Heart left ventricle (tissue), 16 donors: ENCODE results near the gene MTUS2. TPM values are rescaled to one million over a fixed set of nuclear protein-coding genes. Genes with fewer than 3 reads are reported as not detected.

Experiments
- ATAC-seq, 4 donors: fragments of 200-7000 bp; cut with Tn5 transposase; one replicate each; pipeline ENCODE4 v1.9.1; 2020 to 2022; ENCODE audit warnings: moderate library complexity in 4 of 4, mild to moderate bottlenecking in 3 of 4, moderate number of reproducible peaks in 1 of 4
- DNase-seq, 5 donors: peaks; one replicate each; pipeline ENCODE4 v3.0.0-alpha.2; 2020
- H3K27ac ChIP-seq, 12 donors: fragments of 200-600 bp; sonication (generic) in 4 of 12; one replicate each; pipeline versions ENCODE4 v1.5.0 to v1.8.0; 2016 to 2022; ENCODE audit warnings: mild to moderate bottlenecking in 2 of 12
- H3K27me3 ChIP-seq, 9 donors: fragments of 200-600 bp; sonication (generic) in 2 of 9; one replicate each; pipeline versions ENCODE4 v1.5.1 to v1.8.0; 2016 to 2022; ENCODE audit warnings: mild to moderate bottlenecking in 3 of 9
- H3K36me3 ChIP-seq, 9 donors: fragments of 200-600 bp; sonication (generic) in 2 of 9; one replicate each; pipeline versions ENCODE4 v1.5.0 to v1.8.0; 2018 to 2022; ENCODE audit warnings: mild to moderate bottlenecking in 2 of 9
- H3K4me1 ChIP-seq, 12 donors: fragments of 200-600 bp; sonication (generic) in 4 of 12; one replicate each; pipeline versions ENCODE4 v1.5.0 to v1.8.0; 2016 to 2022; ENCODE audit warnings: mild to moderate bottlenecking in 3 of 12
- H3K4me3 ChIP-seq, 12 donors: fragments of 200-600 bp; sonication (generic) in 4 of 12; one replicate each; pipeline versions ENCODE4 v1.5.0 to v1.8.0; 2017 to 2022; ENCODE audit warnings: mild to moderate bottlenecking in 9 of 12, moderate library complexity in 4 of 12
- H3K9me3 ChIP-seq, 12 donors: fragments of 200-600 bp; sonication (generic) in 4 of 12; one replicate each; pipeline versions ENCODE4 v1.5.0 to v1.8.0; 2016 to 2022; ENCODE audit warnings: mild to moderate bottlenecking in 1 of 12
- POLR2A ChIP-seq, 2 donors: fragments of 450-650 bp; IDR thresholded peaks; one replicate each; pipeline ENCODE4 v1.6.1; 2017; ENCODE audit warnings: antibody characterized with exemption in 2 of 2, mild to moderate bottlenecking in 2 of 2, moderate library complexity in 2 of 2
- WGBS, 4 donors: extraction: QIAGEN DNeasy Blood & Tissue Kit in 2 of 4; methylation state at CpG; one replicate each; pipeline versions ENCODE4 v1.1.5 to v1.1.7; 2013 to 2018; 5-methylcytosine and 5-hydroxymethylcytosine counted together
- intact Hi-C, 10 donors: fragments of 100-400 bp; cut with DNase I; formaldehyde crosslinking; loops; one replicate each; pipeline versions ENCODE4 v1.11.1 to v1.14.2; 2022
- polyA plus RNA-seq, 2 donors: library from polyadenylated mRNA; stranded (reverse); fragments of 200-250 nt; gene quantifications; one replicate each; pipeline ENCODE4 v1.2.3, GENCODE V29; 2013
- total RNA-seq, 9 donors: library from RNA; depleted of rRNA in 2 of 9; stranded (reverse); fragments of >200 nt in 2 of 9; fragmentation: NEBNext Ultra II Directional in 3 of 9; extraction: Animal tissue kit (Norgen Biotek cat#: 25700) in 3 of 9; gene quantifications; one replicate each; pipeline versions ENCODE4 v1.1.0 to v1.2.4, GENCODE V29; 2016 to 2023
- TF ChIP-seq, protein P1 (sequence below), 12 donors: fragments of 200-600 bp; sonication (generic) in 4 of 12; IDR thresholded peaks; one replicate each; pipeline versions ENCODE4 v1.5.0 to v1.8.0; 2018 to 2022; ENCODE audit warnings: antibody characterized with exemption in 12 of 12, mild to moderate bottlenecking in 5 of 12
- donor health status: ischemic (EF 13 %, LVEDD 7.1; RV severe dilation, severe dysfunction).
- donor health status: healthy with polysubstance abuse.
- donor health status: DM: no; HTN: yes; CAD: no.
- donor health status: DM: no; HTN: no; CAD: no.
- donor health status: ischemic (EF 25% LVEDD 6.9; RV normal size, moderate dysfunction).
- donor health status: ischemic (EF 25% LVEDD 5.7; RV mildly dilated, moderate dysfunction).
- donor health status: healthy.
- donor health status: DM: yes; HTN: yes; CAD: no.
- donor health status: ischemic (EF 35%, LVEDD 5.7; RV mildly dilated, moderate dysfunction).
- donor health status: nonischemic (EF 11% LVEDD 7.7; RV severe dilation, severe dysfunction).
- donor health status: DM: yes; HTN: yes; CAD: no.
- donor health status: PGD.
- donor health status: ischemic (EF 29% LVEDD 5.4; RV normal size, mild dysfunction).
- donor health status: nonischemic (EF 23%, LVEDD 6.1; RV moderate dilation, normal function).

MTUS2 gene
- total and polyA plus RNA-seq, 11 donors: 28.7 to 174 (median 67.9) TPM

DNA sequence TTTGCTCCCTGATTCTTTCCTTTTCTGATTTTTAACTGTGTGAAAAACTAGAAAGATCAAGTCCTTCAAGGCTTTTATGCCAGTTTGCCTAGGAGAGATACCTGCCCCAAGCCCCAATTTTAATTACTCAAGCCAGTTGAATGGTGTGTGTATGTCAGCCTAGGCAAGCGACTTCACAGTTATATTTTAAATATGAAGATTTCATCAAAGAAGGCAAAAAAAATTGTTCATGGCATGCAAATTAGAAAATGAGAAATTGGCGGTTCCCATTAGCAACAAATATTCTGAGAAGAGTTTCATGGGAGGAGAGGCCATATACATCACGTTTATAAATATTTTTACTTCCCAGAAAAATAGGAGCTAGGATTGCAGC lies 607.8 kb downstream of the MTUS2 start:
- Histone ChIP-seq H3K27me3 (peaks cover 0 to 30% (median 5%) of the 10 kb centered on the region in 9 donors), H3K36me3 (no peaks in the 10 kb centered on the region), H3K4me1 (peaks cover 0 to 20% (median 3%) of the 10 kb centered on the region in 12 donors), H3K27ac (peak overlapping the region in 10 of 12 donors; percentile 69 to 94 (median 88)), H3K9me3 (no peaks in the 10 kb centered on the region), H3K4me3 (peak overlapping the region; percentile 33 to 71 (median 55))
- DNase-seq (no peak), ATAC-seq (no peak)
- WGBS, 4 donors: 9 to 14% (median 13%) methylated on average over 3 of the region's 3 CpGs
- TF ChIP-seq, protein P1, sequence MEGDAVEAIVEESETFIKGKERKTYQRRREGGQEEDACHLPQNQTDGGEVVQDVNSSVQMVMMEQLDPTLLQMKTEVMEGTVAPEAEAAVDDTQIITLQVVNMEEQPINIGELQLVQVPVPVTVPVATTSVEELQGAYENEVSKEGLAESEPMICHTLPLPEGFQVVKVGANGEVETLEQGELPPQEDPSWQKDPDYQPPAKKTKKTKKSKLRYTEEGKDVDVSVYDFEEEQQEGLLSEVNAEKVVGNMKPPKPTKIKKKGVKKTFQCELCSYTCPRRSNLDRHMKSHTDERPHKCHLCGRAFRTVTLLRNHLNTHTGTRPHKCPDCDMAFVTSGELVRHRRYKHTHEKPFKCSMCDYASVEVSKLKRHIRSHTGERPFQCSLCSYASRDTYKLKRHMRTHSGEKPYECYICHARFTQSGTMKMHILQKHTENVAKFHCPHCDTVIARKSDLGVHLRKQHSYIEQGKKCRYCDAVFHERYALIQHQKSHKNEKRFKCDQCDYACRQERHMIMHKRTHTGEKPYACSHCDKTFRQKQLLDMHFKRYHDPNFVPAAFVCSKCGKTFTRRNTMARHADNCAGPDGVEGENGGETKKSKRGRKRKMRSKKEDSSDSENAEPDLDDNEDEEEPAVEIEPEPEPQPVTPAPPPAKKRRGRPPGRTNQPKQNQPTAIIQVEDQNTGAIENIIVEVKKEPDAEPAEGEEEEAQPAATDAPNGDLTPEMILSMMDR (IDR thresholded peaks at IDR 0.05): no peak
- no peak for TF ChIP-seq POLR2A (IDR thresholded peaks at IDR 0.05)
- intact Hi-C loops: loop anchor here in 4 of 10 donors (2.0 to 5.0 kb wide), 3 partner anchors 37 to 44 kb away; no protein-coding TSS in a partner anchor

DNA sequence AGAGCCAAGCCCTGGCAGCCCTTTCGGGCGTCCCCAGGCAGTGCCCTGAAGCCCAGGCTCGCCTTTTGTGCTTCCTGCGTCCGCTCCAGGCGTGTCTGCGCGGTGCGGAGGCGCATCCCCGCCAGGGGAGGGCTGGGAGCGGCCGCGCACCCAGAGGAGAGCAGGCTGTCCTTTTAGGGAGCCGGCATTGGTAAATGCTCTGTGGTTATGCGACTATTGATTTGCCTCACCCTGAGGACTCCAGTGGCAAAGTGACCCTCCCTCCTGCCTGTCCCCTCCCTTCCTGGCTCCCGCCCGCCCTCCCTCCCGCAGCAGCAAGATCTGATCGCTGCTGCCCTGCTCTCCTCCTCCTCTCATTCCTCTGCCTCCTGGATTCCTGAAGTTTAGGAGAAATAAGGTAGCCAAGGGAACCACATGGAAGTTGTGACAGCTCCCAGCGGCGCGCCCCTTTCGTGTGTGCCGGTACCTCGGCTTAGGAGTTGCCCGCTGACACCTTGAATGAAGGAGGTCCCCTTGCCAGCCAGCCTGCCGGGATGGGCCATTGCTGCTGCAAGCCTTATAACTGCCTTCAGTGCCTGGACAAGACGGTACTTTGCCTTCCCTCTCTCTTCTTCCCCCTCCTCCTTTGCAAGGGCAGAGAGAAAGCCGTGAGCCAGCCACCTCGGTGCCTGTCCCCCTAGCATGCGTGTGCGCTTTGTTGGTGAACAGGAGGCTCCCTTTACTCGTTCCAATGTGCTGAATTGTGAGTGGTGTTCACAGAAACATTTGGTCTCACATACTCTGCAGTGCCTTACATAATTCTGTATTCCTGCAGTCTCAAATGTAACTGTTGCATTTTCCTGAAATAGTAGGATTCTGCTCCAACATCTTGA lies 608.4 kb downstream of the MTUS2 start:
- peaks cover 0 to 25% (median 4%) of the 10 kb centered on the region in 12 donors for H3K4me1 ChIP-seq
- ATAC-seq: peak; percentile 93 to 96 (median 96)
- H3K36me3 ChIP-seq: no peaks in the 10 kb centered on the region
- H3K27ac ChIP-seq: peak overlapping the region; percentile 40 to 94 (median 88)
- no peaks in the 10 kb centered on the region for H3K9me3 ChIP-seq
- peak in 1 of 2 donors; percentile 40 for TF ChIP-seq POLR2A (IDR thresholded peaks at IDR 0.05)
- TF ChIP-seq, protein P1 (IDR thresholded peaks at IDR 0.05): peak in 6 of 12 donors; percentile 10 to 31 (median 14)
- peak; percentile 46 to 74 (median 67) for DNase-seq
- WGBS, 4 donors: 1 to 2% (median 2%) methylated on average over 27 to 34 of the region's 34 CpGs
- H3K27me3 ChIP-seq: peaks cover 0 to 30% (median 5%) of the 10 kb centered on the region in 9 donors
- intact Hi-C loops: loop anchor here in 4 of 10 donors (2.0 to 5.0 kb wide), 3 partner anchors 36 to 44 kb away; no protein-coding TSS in a partner anchor
- H3K4me3 ChIP-seq: peak overlapping the region; percentile 33 to 71 (median 55)

DNA sequence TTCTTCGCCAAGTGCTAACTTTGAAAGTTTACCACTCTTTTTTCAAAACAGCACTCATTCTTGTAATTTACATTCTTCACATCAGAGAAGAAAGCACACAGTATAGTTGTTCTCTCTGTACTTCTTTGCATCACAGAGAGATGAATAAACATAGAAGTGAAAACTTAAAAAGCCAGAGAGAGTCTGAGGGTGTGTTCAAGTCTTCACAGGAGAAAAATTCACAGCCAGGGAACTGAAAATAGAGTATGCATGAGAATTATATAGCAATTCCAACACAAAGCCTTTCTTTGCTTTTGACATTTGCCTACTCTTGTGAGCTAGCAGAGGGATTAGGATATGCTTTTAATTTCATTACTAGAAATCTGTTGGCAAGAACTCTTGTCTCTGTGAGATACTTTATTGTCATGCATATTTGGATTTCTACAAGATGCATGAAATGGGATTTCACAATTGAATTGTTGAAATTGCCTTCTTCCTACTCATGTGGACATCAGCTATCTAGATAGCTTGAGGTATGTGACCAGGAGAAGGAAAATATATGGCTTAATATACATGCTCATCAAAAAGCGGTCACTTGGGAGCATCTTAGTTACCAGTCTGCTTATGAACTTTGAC lies 609.3 kb downstream of the MTUS2 start:
- Histone ChIP-seq H3K36me3 (no peaks in the 10 kb centered on the region), H3K9me3 (no peaks in the 10 kb centered on the region), H3K27me3 (peaks cover 0 to 30% (median 5%) of the 10 kb centered on the region in 9 donors), H3K4me1 (peaks cover 0 to 33% (median 5%) of the 10 kb centered on the region in 12 donors), H3K27ac (peak overlapping the region; percentile 33 to 94 (median 88)), H3K4me3 (peak overlapping the region; percentile 33 to 71 (median 55))
- intact Hi-C loops: loop anchor here in 4 of 10 donors (2.0 to 5.0 kb wide), 3 partner anchors 35 to 43 kb away; no protein-coding TSS in a partner anchor
- WGBS, 4 donors: 44 to 63% (median 52%) methylated on average over 2 of the region's 2 CpGs
- TF ChIP-seq, protein P1 (IDR thresholded peaks at IDR 0.05): no peak
- TF ChIP-seq POLR2A (IDR thresholded peaks at IDR 0.05): no peak
- DNase-seq (no peak), ATAC-seq (no peak)
